ENCODE measurements around the gene ELAVL3.
"Not testable (repeated sequence)": the region's sequence is repeated elsewhere in the genome, so short reads cannot be mapped to it uniquely, and the experiment has no call there.

The ELAVL3 gene

DNA sequence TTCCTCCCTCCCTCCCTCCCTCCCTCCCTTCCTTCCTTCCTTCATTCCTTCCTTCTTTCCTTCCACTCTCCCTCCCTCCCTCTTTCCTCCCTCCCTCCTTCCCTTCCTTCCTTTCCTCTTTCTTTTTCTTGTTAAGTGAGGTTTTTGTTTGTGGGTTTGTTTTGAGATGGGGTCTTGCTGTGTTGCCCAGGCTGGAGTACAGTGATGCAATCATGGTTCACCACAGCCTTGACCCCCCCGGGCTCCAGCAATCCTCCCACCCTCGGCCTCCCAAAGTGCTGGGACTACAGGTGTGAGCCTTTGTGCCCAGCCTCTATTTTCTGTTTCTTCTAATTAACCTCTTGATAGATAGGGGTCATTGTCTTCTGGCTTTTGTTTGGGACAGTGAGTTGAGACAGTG, 19.4 kb downstream of the ELAVL3 start:
- H3K4me3 ChIP-seq (ENCODE audit: low read depth, low read length) = no peak overlapping the region
- TF ChIP-seq, protein P1, sequence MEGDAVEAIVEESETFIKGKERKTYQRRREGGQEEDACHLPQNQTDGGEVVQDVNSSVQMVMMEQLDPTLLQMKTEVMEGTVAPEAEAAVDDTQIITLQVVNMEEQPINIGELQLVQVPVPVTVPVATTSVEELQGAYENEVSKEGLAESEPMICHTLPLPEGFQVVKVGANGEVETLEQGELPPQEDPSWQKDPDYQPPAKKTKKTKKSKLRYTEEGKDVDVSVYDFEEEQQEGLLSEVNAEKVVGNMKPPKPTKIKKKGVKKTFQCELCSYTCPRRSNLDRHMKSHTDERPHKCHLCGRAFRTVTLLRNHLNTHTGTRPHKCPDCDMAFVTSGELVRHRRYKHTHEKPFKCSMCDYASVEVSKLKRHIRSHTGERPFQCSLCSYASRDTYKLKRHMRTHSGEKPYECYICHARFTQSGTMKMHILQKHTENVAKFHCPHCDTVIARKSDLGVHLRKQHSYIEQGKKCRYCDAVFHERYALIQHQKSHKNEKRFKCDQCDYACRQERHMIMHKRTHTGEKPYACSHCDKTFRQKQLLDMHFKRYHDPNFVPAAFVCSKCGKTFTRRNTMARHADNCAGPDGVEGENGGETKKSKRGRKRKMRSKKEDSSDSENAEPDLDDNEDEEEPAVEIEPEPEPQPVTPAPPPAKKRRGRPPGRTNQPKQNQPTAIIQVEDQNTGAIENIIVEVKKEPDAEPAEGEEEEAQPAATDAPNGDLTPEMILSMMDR (IDR thresholded peaks at IDR 0.05; ENCODE audit: insufficient read depth, low read length, missing control alignments) = no peak
- ChIA-PET POLR2A (interaction anchor here (0.7 kb wide), 1 partner anchor 74 kb away, joined by 3 read pairs; no protein-coding TSS in a partner anchor), CTCF (no interaction called here)
- no peak for DNase-seq (ENCODE audit: low read depth, low spot score)

DNA sequence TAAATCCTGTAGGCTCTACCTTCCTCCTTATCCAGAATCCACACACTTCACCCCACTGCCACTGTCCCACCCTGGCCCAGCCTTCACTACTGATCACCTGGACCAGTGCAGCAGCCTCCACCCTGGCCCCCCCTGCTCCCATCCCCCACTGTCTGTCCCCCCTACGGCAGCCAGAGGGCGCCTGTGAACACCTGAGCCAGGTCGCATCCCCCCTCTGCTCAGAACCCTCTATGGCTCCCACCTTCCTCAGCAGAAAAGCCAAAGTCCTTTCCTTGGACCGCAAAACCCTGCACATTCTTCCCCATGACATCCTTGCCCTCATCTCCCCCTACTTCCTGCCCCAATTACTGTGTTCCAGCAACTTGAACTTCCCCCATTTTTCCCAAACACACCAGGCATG, 20.6 kb downstream of the ELAVL3 start:
- TF ChIP-seq, protein P1 (IDR thresholded peaks at IDR 0.05; ENCODE audit: insufficient read depth, low read length, missing control alignments) = no peak
- no peak for DNase-seq (ENCODE audit: low read depth, low spot score)
- ChIA-PET CTCF (no interaction called here), POLR2A (no interaction called here)
- H3K4me3 ChIP-seq (ENCODE audit: low read depth, low read length) = no peak overlapping the region

DNA sequence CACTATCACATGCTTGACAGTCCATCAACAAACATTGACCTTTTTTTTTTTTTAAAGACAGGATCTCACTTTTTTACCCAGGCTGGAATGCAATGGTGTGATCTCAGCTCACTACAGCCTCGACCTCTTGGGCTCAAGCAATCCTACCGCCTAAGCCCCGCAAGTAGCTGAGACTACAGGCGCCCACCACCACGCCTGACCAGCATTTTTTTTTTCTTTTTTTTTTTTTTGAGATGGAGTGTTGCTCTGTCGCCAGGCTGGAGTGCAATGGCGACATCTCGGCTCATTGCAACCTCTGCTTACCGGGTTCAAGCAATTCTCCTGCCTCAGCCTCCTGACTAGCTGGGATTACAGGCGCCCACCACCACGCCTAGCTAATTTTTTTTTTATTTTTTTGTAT, 21.9 kb downstream of the ELAVL3 start:
- POLR2A ChIA-PET; DNase-seq (ENCODE audit: low read depth, low spot score); H3K4me3 ChIP-seq (ENCODE audit: low read depth, low read length): not testable (repeated sequence)
- CTCF ChIA-PET = interaction anchor here (0.7 to 1.2 kb wide), 2 partner anchors 13 to 17 kb away, joined by 3 to 4 read pairs; no protein-coding TSS in a partner anchor

DNA sequence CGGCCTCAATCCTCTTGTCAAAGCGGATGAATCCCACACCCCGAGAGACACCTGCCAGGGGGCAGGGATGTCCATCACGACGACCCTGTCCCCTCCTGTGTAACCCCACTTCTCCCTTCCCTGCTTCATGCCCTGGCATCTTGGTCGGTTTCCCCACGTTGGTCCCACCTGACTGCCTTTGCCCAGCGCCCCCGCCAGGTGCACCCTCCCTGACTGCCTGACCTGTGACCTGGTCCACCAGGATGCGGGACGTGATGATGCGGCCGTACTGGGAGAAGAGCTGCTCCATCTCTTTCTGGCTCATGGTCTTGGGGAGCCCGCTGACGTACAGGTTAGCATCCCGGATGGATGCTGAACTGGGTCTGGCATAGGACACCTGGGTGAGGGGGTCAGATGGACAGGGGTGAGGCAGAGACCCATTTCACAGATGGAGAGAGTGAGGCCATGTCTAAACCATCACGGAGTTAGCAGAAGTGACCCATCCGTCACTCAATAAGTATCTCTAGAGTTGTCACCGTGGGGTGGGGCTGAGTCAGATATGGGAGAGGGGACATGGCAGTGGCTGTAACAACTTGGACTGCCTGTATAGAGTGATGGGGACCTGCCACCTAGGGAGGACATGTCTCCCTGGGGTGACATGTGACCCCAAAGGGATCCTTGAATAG, 22.5 kb downstream of the ELAVL3 start:
- TF ChIP-seq, protein P1 (IDR thresholded peaks at IDR 0.05; ENCODE audit: insufficient read depth, low read length, missing control alignments) = no peak
- no peak overlapping the region for H3K4me3 ChIP-seq (ENCODE audit: low read depth, low read length)
- no peak for DNase-seq (ENCODE audit: low read depth, low spot score)
- POLR2A ChIA-PET = no interaction called here
- CTCF ChIA-PET = interaction anchor here (0.7 to 1.3 kb wide), 4 partner anchors 12 to 164 kb away, joined by 3 to 6 read pairs (median 4); no protein-coding TSS in a partner anchor

DNA sequence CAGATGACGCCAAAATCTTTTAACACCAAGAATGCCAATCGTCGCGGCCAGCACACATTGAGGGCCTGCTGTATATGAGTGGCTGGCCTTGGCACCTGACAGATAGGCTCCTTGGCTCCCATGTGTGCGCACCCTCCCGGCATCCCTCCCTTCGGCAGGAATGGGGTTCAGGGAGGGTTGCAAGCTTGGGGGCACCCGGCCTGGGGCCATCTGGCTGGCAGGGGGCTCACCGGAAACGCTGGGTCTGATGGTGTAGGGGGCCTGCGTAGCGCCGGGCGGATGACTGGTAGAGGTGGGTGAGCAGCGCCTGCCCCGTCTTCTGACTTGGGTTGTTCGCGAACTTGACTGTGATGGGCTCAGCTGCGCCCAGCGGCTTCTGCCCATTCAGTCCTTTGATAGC, 23.0 kb downstream of the ELAVL3 start:
- CTCF ChIA-PET = interaction anchor here (1.1 to 1.3 kb wide), 2 partner anchors 25 to 164 kb away, joined by 3 to 6 read pairs; no protein-coding TSS in a partner anchor
- TF ChIP-seq, protein P1 (IDR thresholded peaks at IDR 0.05; ENCODE audit: insufficient read depth, low read length, missing control alignments) = no peak
- POLR2A ChIA-PET = no interaction called here
- no peak overlapping the region for H3K4me3 ChIP-seq (ENCODE audit: low read depth, low read length)
- no peak for DNase-seq (ENCODE audit: low read depth, low spot score)

DNA sequence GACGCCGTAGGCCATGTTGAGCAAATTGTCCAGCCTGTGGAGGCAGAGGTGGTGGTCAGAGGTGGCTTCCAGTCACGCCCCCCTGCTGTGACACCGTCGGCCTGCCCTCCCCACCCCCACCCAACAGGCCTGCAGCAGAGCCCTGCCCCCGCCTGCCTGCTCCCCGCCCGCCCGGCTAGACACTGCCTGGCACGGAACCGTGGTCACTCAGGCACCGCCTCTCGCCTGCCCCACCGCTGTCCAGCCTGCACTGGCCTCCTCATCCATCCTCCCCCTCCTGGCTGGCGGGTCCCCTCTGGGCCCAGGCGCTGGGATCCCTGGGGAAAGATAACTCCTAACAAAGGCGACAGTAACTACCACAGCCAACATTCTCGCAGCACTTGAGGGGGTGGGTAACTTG, 23.7 kb downstream of the ELAVL3 start:
- TF ChIP-seq, protein P1 (IDR thresholded peaks at IDR 0.05; ENCODE audit: insufficient read depth, low read length, missing control alignments) = no peak
- POLR2A ChIA-PET = no interaction called here
- DNase-seq (ENCODE audit: low read depth, low spot score) = no peak
- H3K4me3 ChIP-seq (ENCODE audit: low read depth, low read length) = no peak overlapping the region
- CTCF ChIA-PET = interaction anchor here (0.6 to 1.3 kb wide), 3 partner anchors 26 to 319 kb away, joined by 3 to 6 read pairs (median 3); no protein-coding TSS in a partner anchor

DNA sequence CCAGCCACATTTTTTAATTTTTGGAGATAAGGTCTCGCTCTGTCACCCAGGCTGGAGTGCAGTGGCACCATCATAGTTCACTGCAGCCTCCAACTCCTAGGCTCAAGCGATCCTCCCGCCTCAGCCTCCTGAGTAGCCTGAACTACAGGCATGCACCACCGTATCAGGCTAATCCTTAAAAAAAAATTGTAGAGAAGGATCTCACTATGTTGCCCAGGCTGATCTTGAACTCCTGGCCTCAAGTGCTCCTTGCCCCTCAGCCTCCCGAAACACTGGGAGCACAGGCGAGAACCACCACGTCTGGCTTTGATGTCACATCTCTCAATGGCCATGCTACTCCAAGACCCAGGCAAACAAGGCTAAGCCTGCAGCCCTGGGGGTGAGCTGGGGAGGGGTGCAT, 24.2 kb downstream of the ELAVL3 start:
- DNase-seq (ENCODE audit: low read depth, low spot score) = no peak
- TF ChIP-seq, protein P1 (IDR thresholded peaks at IDR 0.05; ENCODE audit: insufficient read depth, low read length, missing control alignments) = no peak
- no peak overlapping the region for H3K4me3 ChIP-seq (ENCODE audit: low read depth, low read length)
- ChIA-PET POLR2A (no interaction called here), CTCF (no interaction called here)

DNA sequence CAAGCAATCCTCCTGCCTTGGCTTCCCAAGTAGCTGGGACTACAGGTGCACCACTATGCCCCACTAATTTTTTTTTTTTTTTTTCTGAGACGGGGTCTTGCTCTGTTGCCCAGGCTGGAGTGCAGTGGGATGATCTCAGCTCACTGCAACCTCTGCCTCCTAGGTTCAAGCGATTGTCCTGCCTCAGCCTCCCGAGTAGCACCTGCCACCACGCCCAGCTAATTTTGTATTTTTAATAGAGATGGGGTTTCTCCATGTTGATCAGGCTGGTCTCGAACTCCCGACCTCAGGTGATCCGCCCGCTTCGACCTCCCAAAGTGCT, 25.7 kb downstream of the ELAVL3 start:
- H3K4me3 ChIP-seq (ENCODE audit: low read depth, low read length); POLR2A ChIA-PET; DNase-seq (ENCODE audit: low read depth, low spot score): not testable (repeated sequence)
- CTCF ChIA-PET = interaction anchor here (0.7 kb wide), 1 partner anchor 84 kb away, joined by 3 read pairs; the partner anchor contains the start of gene CNN1
